Measurements from ENCODE around the gene CLIP2.

Gene CLIP2

GRCh38 chr7:74263399-74264120 is 25.6 kb upstream of the CLIP2 start:
- TF ChIP-seq, protein P1, sequence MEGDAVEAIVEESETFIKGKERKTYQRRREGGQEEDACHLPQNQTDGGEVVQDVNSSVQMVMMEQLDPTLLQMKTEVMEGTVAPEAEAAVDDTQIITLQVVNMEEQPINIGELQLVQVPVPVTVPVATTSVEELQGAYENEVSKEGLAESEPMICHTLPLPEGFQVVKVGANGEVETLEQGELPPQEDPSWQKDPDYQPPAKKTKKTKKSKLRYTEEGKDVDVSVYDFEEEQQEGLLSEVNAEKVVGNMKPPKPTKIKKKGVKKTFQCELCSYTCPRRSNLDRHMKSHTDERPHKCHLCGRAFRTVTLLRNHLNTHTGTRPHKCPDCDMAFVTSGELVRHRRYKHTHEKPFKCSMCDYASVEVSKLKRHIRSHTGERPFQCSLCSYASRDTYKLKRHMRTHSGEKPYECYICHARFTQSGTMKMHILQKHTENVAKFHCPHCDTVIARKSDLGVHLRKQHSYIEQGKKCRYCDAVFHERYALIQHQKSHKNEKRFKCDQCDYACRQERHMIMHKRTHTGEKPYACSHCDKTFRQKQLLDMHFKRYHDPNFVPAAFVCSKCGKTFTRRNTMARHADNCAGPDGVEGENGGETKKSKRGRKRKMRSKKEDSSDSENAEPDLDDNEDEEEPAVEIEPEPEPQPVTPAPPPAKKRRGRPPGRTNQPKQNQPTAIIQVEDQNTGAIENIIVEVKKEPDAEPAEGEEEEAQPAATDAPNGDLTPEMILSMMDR (IDR thresholded peaks at IDR 0.05; ENCODE audit: insufficient read depth, missing control alignments) = no peak
- no peak for FAIRE-seq
- no peak for DNase-seq (ENCODE audit: insufficient read length, low spot score)

- DNase-seq (ENCODE audit: insufficient read length, low spot score) = no peak
Measured at GRCh38 chr7:74266191-74266963, 22.8 kb upstream of the CLIP2 start.

GRCh38 chr7:74267756-74268565 is 21.2 kb upstream of the CLIP2 start:
- FAIRE-seq (no peak), DNase-seq (ENCODE audit: insufficient read length, low spot score) (no peak)
- TF ChIP-seq, protein P1 (IDR thresholded peaks at IDR 0.05; ENCODE audit: insufficient read depth, missing control alignments) = no peak

More at GRCh38 chr7:74266191-74266963, 22.8 kb upstream of the CLIP2 start:
- TF ChIP-seq, protein P1 (IDR thresholded peaks at IDR 0.05; ENCODE audit: insufficient read depth, missing control alignments) = no peak
- no peak for FAIRE-seq

- TF ChIP-seq, protein P1 (IDR thresholded peaks at IDR 0.05; ENCODE audit: insufficient read depth, missing control alignments) = no peak
- DNase-seq (ENCODE audit: insufficient read length, low spot score) (peak; percentile 75), FAIRE-seq (no peak)
Measured at GRCh38 chr7:74269757-74270277, 19.4 kb upstream of the CLIP2 start.

DNA sequence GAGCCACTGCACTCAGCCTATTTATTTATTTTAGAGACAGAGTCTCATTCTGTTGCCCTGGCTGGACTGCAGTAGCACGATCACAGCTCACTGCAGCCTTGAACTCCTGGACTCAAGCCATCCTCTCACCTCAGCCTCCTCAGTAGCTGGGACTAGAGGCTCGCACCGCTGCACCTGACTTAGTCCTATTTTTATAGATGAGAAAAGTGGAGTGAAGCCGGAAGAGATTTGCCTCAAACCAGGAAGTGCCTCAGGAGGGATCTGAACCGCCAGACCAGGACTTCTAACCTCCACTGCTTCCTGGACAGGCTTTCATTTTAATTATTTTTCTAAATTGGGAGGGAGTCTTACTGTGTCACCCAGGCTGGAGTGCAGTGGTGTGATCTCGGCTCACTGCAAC is 17.5 kb upstream of the CLIP2 start:
- FAIRE-seq (no peak), DNase-seq (ENCODE audit: insufficient read length, low spot score) (no peak)
- TF ChIP-seq, protein P1 (IDR thresholded peaks at IDR 0.05; ENCODE audit: insufficient read depth, missing control alignments) = no peak

DNA sequence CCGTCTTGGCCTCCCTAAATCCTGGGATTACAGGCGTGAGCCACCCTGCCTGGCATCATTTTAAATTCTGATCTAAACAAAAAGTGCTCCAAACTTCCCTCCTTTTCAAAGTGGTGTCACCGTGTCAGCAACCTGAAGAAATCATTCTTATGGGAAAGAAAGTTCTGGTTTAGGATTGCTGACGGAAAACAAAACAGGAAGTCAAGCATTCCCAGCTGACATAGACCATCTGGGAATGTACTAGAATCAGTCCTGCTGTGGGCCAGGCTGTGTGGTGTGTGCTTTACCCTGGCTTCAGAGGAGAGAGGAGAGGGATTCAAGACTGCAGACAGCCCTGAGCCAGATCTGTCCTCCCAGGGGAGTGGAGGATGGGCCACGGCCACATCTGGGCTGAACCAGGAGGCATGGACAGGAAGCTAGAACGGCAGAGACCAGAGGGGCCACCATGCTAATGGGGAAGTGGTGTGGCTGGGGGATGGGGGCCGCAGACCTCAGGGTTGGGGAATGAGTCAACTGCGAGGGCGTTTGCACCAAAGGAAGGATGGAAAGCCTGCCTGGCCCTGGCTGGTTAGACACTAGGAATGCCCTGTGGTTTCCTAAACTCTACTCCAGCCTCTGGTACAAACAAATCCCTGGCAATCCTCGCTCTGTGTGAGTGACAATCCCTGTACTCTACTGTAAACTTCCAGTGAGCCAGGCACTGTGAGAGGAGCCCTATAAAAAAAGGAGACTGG is 16.7 kb upstream of the CLIP2 start:
- TF ChIP-seq, protein P1 (IDR thresholded peaks at IDR 0.05; ENCODE audit: insufficient read depth, missing control alignments) = no peak
- no peak for DNase-seq (ENCODE audit: insufficient read length, low spot score)
- no peak for FAIRE-seq

Measured in D721Med (cell line).